GM21381 (cell line): ENCODE results near the gene FARS2.
A peak's percentile ranks its signal among the peaks of the same experiment; 100 is the strongest.

ENCODE experiments used
- ATAC-seq: cut with Tn5 transposase; IDR thresholded peaks from one replicate; pipeline ENCODE4 v1.9.1; 2021; ENCODE audit warnings: mild to moderate bottlenecking, moderate library complexity; ENCODE audit not compliant: unreplicated experiment

The FARS2 gene

GRCh38 chr6:5707281-5708045 is 446.1 kb downstream of the FARS2 start:
- ATAC-seq = no peak

GRCh38 chr6:5710516-5710915 is 449.2 kb downstream of the FARS2 start:
- ATAC-seq = no peak

DNA sequence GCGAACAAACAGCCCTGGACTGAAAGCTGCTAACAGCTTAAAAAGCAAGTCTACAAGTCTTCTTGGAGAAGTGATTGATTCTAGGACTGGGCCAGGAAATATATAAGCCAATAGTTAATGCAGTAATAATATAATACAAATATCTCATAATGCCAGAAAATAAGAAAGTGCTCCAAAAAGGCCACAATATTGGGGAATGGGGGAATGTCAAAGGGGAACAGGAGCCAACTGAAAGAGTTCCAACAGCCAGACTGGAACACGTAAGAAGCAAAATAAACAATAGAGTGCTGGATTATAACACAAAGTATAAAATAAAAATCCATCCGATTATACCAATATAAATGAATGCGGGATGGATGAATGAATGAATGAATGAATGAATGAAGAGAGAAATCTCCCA is 449.6 kb downstream of the FARS2 start:
- ATAC-seq = no peak

DNA sequence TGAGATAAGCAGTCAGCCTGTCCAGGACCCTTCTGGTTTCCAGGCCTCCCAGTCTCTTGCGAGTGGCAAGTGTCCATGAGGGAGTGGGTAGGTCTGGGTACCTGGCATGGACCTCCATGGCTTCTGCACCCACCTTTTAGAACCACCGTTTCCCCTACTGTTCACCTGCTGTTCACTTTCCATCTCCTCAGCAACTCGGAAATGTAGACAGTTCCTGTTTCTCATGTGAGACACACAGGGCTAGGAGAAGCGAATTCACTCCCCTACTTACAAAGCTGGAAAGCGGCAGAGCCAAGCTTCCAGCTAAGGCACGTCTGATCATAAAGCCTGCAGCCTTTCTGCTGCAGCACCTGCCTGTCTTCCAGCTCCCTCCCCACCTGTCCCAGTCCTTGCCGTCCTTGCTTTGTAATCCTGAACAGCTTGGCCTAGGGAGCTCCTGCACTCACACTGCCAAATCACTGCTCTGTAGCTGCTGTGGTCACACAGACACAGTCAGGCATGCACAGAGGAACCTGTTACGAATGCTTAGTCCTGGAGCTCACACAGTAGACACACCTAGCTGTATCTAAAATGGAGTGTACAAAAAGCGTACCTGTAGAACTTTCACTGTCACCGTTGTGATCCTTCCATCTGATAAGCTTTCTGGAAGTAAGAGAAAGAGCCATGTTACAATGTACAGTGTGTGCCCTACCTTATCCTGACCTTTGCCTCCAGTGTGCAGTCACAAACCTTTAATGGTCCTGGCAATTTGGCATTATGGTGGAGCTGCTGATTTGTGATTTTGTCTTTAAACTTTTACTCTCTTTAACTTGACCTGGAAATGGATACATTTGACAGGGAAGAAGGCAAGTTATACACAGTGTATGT is 451.3 kb downstream of the FARS2 start:
- no peak for ATAC-seq

- no peak for ATAC-seq
These were observed 452.2 kb downstream of the FARS2 start for GRCh38 chr6:5713519-5713918.

DNA sequence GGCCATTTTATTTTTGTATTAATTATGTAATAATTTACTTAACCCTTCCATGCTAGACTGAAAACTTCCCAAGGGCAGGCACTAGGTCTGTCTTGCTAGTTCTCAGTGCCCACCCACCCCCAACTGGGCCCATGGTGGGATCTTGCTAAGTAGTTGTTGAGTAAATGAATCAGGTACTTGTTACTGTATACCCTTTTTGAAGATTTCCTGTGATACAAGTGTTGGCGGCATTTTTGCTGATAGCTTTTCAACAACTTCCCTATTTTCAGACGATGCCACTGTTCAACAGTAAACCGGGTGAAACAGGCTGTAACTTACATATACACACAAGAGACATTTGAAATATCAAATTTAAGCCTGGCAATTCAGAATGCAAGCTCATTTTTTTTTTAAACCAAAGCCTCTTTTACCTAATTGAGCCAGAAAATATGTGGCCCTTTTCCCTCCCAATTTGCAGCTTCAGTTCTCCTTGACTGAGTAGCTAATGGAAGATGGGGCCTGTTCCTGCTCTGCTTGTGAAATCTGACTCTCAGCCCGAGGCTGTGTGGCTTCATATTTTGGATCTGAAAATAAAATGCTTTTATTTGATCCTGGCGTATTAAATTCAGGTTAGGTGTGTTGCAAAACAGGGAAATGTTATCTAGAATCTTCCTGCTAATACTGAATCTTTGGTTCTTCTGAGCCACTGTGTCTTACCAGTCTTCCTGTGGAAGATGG is 457.1 kb downstream of the FARS2 start:
- ATAC-seq = no peak

DNA sequence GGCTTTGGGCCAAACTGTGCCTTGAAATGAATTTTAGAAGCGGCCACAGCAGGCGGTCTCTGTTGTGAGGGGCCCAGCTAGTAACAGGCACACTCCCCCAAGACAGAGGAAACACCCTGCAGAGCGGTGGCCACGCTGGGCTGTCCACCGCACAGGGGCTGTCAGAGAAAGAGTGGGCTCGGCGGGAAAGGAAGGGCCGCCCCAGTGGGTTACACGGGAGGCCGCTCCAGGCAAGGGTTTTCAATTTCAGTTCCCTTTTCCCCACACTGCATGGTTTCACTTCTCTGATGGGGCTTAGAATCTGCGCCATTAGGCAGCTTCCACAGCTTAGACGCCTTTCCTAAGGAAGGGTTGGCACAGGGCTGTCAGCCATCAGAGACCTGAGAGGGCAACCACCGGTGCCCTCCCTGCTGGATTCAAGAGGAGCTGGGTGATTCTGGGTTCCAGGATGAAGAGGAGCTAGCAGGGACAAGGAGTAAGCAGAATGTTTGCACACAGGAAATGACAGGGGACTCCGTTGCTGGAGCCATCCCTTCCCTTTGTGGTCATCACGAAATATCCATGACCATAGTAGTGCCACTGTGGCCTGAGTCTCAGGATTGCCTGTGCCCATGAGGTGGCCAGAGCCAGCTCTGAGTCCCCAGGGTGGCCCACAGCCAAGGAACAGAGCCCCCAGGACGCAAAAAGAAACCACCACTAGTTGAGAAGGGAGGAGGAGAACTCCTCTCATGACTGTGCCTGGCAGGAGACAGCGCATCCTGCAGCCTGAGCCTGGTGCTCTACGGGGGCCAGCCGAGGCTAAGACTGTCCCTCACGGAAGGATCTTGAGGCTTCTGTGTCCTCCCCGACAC is 462.8 kb downstream of the FARS2 start:
- ATAC-seq = peak; percentile 97

DNA sequence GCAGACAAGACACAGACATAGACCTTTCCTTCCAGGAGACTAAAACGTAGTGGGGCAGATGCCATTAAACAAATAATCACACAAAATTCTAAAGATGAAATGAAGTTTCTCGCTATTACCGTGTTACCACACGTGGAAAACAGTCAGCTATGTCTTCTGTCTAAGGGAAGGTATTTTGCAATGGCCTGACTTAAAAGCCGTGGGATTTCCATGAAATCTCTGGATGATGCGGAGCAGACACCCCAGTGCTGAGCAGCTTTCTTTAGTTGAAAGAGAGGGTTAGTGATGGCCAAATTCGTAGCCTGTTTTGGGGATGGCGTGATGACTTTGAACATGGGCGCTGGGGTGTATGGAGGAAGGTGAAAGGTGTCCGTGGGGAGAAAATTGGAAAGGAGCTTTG is 463.6 kb downstream of the FARS2 start:
- no peak for ATAC-seq

DNA sequence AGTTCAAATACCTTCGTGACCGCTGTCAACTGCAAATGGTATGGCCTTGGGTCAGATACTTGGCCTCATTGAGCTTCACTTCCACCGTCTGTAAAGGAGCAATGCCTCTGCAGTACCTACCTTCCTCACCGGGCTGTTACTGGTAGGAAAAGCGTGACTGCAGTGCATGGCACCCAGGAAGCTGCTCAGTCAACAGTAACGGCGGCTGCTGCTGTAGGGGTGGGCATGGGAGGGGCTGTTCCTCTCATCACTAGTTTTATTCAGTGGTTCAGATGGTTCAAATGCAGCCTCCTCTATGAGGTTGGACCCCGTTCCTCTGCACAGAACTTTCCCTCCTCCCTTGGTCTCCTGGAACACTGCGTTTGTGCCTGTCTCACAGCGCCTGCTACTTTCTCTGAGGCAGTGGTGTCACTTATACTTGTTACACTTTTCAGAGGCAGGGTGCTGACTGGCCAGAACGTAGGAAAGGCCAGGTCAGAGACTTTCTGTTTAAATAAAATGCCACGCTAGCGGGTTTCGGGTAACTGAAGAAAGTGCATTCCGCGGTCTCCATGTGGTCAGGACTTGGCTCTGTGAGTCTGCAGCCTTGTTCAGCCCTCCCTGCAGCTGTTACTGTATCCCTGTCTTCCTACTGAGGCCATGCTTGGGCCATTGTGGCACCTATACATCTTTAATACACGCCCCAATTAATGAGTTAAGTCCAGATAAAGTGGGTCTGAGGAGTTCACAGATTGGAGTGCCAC is 465.8 kb downstream of the FARS2 start:
- ATAC-seq = no peak

DNA sequence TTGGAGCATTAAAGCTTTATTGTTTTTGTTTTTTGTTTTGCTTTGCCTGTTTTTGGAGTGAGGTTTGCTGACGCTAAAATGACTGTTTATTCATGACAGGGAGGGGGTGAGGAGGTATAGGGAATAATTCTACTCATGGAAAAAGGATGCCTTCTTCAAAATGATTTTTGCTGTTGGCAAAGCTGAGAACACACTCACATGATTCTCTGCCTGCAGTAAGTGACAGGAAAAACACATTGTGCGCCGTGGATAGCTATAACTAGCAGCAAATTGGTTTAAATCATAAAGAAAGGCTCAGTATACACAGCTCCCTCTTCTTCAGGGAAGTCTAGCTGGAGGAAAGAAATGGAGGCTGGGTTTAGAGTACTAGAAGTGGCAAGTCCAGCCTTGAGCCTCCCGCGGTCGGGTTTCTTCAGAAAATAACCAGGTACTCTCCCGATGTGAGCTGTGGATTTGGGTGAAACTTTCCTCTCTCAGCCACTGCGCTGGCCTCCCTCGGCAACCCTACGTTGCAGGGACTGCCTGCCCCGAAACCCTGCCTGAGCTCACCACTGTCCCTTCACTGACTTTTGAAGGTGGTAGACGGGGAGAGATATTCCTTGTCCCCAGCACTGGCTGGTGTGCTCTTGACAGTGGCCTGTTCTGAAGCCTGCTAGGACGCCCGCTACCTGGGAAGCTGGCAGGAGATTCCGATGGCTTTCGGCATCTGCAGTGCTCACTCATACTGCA is 467.2 kb downstream of the FARS2 start:
- no peak for ATAC-seq

- ATAC-seq = no peak
These were observed 467.7 kb downstream of the FARS2 start for GRCh38 chr6:5729080-5729434.

DNA sequence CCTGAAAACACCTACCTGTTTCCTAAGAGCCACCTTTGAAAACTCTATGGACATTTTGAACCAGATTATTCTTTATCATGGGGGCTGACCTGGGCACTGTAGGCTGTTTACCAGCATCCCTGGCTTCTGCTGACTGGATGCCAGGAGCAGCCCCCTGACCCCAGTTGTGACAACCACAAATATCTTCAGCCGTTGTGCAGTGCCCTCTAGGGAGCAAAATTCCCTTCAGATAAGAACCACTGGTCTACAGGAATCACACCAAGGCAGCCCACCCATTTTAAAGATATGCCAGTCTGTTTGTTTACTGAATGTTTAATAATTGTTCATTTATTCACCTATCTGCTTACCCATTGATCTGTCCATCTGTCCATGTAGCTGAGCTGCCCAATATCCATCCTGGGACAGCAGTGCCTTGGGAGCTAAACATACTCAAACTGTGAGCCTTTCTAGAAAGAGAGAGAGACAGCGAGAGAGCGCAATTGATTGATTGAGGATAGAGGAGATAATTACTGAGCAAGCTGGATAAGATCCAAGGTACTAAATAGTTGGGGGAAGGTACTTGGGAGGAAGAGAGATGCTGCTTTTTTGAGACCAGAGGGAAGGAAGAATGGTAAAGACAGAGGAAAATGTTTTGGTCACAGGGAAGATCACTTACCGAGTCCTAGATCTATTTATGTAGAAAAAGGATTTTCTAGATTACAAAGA is 468.7 kb downstream of the FARS2 start:
- no peak for ATAC-seq

- ATAC-seq = no peak
These were observed 469.4 kb downstream of the FARS2 start for GRCh38 chr6:5730585-5731263.

DNA sequence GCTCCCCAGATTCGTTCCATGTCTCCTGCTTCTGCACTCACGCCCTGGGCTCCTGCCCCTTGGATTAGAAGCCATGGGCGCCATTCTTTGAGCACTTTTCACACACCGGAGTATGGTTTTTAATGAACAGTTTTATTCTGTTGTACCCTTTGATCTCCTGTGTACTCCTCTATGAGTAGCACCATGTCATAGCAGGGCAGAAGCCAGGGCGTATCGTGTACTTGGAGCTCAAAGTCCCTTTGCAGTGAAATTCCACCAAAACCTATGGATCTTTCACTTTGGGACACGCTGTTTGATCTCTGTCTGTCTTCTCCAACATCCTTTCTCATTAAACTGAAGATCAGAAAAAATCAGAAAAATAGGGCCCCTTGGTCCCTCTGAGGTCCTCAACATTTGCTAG is 470.1 kb downstream of the FARS2 start:
- no peak for ATAC-seq

- ATAC-seq = no peak
These were observed 471.2 kb downstream of the FARS2 start for GRCh38 chr6:5732496-5732895.

DNA sequence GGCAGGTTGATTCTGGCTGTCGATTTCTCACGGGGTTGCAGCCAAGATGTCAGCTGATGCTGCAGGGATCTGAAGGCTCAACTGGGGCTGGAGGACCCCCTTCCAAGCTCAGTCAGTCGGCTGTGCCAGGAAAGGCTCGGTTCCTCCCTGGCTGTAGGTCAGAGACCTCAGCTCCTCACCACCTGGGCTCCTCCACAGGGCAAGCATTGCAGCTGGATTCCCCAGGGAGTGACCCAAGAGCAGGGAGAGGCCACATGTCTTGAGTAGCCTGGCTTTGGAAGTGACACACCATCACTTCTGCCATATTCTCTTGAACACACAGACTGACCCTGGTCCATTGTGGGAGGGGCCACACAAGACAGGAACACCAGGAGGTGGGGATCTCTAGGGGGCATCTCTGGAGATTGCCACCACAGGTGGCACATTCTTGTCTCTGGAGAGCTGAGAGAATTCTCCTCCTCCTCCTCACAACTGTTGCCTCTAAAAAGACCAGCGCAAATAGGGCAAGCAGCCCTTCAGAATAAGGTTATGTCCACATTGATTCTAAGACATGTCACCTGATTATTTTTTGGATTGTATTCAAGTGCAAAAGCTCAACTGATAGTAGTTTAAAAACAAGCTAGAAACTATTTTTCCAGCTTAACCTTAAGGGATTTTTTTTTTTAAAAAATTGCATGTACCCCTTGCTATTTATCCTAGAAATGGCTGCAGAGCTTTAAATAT is 474.9 kb downstream of the FARS2 start:
- ATAC-seq = no peak

GRCh38 chr6:5737460-5737859 is 476.1 kb downstream of the FARS2 start:
- no peak for ATAC-seq

- ATAC-seq = no peak
These were observed 476.9 kb downstream of the FARS2 start for GRCh38 chr6:5738211-5738610.
